Measurements from ENCODE around the gene ARPC2.

The ARPC2 gene

DNA sequence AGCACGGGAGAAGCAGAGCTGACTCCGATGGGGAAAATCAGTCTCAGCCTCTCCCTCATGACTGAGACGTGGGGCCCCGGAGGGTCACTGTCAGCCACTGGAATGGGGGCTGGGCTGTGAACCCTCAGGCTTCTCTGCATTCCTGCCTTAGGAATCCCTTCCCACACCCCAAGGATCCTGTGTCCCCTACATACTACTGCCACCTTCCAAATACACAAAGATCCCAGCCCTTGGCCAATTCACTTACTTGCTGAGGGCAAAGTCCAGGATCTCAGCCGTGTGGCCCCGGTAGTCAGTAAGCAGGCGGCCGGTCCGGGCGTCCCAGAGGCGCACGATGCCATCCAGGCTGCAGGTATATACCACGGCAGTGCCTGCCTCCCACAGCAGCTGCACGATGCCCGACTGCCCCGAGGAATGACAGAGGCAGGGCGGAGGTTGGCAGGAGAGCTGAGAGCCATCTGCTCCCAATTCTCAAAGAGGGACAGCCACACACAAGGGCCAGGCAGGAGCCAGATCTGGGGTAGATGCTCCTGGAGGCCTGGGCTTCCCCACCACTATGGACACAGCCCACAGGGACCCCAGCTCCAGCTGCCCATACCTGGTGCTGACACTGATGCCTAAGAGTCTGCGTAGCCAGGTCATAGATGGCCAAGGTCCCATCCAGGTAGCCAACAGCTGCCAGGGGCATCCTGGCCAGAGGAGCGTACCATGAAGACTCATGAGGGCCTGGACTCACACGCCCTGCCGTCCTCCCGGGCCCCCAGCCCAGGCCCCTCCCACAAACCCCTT, 48.0 kb downstream of the ARPC2 start:
- H3K27ac ChIP-seq: peak overlapping the region; percentile 33
- POLR2A ChIA-PET (ENCODE audit: low non-redundant PET): interaction anchor here (1.4 kb wide), 1 partner anchor 22 kb away, joined by 4 read pairs; no protein-coding TSS in a partner anchor
- no peak for DNase-seq (ENCODE audit: low spot score)
- TF ChIP-seq, protein P1, sequence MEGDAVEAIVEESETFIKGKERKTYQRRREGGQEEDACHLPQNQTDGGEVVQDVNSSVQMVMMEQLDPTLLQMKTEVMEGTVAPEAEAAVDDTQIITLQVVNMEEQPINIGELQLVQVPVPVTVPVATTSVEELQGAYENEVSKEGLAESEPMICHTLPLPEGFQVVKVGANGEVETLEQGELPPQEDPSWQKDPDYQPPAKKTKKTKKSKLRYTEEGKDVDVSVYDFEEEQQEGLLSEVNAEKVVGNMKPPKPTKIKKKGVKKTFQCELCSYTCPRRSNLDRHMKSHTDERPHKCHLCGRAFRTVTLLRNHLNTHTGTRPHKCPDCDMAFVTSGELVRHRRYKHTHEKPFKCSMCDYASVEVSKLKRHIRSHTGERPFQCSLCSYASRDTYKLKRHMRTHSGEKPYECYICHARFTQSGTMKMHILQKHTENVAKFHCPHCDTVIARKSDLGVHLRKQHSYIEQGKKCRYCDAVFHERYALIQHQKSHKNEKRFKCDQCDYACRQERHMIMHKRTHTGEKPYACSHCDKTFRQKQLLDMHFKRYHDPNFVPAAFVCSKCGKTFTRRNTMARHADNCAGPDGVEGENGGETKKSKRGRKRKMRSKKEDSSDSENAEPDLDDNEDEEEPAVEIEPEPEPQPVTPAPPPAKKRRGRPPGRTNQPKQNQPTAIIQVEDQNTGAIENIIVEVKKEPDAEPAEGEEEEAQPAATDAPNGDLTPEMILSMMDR (conservative IDR thresholded peaks at IDR 0.05; ENCODE audit: low read depth): no peak
- CTCF ChIA-PET: no interaction called here

DNA sequence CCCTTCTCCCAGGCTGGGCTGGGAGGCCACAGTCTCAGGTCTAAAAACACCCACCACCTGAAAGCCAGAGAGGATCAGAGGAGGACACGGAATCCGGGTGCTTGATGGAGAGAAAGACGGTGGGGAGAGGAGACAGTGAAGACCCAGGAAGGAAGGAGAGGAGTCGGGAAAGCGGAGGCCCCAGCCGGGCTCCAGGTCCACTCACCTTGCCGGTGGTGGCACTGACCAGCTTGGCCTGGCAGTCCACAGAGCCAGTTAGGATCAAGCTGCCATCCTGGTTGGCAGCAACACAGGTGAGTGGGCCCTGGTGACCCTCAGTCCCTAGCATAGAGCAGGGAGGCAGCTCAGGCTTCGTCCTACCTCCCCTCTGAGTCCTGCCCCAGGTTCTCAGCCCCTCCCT, 48.6 kb downstream of the ARPC2 start:
- DNase-seq (ENCODE audit: low spot score): no peak
- H3K27ac ChIP-seq: peak overlapping the region; percentile 33; the same call in 1 of the 2 replicates
- TF ChIP-seq, protein P1 (conservative IDR thresholded peaks at IDR 0.05; ENCODE audit: low read depth): no peak
- POLR2A ChIA-PET (ENCODE audit: low non-redundant PET): interaction anchor here (0.5 to 1.4 kb wide), 2 partner anchors 21 to 580 kb away, joined by 4 to 8 read pairs; no protein-coding TSS in a partner anchor
- CTCF ChIA-PET: no interaction called here

DNA sequence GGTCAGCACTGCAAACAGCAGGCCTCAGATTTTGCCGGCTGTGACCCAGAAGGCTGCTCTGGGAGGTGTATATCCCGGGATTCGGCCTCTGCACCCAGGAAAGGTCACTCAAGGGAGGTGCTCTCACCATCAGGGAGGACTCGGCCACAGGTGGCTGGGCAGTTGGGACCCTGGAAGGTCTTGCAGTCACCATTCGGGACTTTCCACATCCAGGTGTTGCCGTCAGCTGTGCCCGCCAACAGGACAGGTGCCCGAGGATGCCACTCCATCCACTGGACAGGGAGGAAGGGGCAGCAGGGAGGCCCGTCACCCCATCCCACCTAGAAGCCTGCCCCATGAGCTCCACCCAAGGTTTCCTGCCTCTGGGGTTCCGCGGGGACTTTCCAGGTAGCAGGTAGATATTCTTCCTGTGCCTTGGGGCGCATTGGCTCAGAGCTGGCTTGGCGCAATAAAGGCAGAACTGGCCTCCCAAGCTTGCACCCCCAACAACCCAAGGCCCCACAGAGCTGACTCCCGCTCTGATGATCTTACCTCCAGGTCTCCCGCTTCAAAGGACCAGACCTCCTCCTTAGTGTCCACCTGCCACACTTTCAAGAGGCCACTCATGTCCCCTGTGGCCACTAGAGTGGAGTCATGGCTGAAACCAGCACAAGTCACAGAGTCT, 49.5 kb downstream of the ARPC2 start:
- DNase-seq (ENCODE audit: low spot score): no peak
- TF ChIP-seq, protein P1 (conservative IDR thresholded peaks at IDR 0.05; ENCODE audit: low read depth): no peak
- ChIA-PET CTCF (no interaction called here), POLR2A (ENCODE audit: low non-redundant PET) (interaction anchor here (1.4 kb wide), 1 partner anchor 20 kb away, joined by 4 read pairs; no protein-coding TSS in a partner anchor)
- peak overlapping the region; percentile 5; the same call in 1 of the 2 replicates for H3K27ac ChIP-seq

DNA sequence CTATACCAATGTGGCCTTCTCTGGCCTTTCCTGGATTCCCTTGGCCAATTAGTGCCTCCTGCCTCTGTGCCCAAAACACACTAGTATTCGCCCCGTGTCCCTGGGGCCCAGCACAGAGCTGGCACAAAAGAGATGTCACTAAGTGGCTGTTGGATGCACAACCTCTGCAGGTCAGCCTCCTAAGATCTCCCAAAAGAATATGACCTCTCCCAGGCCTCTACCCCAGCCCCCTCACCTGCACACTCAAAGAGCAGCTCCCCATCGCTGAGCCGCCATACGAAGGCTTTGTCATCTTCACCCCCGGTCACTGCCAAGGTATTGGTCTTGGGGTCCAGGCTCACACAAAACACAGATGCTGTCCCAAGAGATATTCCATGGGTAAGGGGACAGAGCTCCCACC, 50.3 kb downstream of the ARPC2 start:
- TF ChIP-seq, protein P1 (conservative IDR thresholded peaks at IDR 0.05; ENCODE audit: low read depth): no peak
- no peak for DNase-seq (ENCODE audit: low spot score)
- POLR2A ChIA-PET (ENCODE audit: low non-redundant PET): no interaction called here
- CTCF ChIA-PET: no interaction called here
- no peak overlapping the region for H3K27ac ChIP-seq

DNA sequence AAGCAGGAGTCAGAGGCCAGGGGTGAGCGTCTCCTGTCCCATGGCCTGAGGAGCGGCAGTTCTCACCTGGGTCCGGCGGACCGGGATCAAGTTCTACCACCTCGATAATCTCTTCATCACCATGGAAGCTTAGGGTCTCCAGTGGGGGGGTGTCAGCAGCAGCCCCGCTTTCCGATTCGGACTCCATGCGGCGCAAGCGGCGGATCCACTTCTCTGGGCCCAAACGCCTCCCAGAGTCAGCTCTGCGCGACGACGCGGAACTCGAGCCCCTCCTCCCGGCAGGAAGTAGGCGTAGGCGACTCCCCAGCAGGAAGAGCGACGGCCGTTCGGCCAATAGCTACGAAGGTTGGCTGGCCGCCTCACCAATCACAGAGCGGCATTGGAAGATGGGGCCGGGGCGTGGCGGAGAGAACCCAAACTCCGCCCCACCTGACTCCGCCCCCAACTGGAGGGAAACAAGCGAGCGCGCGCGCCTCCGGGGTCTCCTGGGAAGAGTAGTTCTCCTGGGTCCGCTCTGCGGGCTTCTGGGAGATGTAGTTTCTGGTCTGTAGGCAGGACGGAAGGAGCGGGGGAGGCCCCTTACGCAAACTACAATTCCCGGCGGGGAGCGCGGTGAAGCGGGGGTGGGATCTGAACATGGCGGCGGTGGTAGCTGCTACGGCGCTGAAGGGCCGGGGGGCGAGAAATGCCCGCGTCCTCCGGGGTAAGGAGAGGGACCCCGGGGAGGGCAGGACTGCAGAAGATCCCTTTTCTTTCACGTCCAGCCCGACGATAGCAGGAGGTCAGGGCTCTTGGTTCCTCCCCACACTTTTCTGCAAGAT, 53.1 kb downstream of the ARPC2 start, which contains the start of the genes AAMP and PNKD:
AAMP (minus strand) TSS at position 238 of the 821 bp plus-strand sequence; CDS start at position 187, 51 bp downstream.
PNKD (plus strand) TSS at position 620 of the 821 bp plus-strand sequence; CDS start at position 637, 17 bp downstream.
- TF ChIP-seq, protein P1 (conservative IDR thresholded peaks at IDR 0.05; ENCODE audit: low read depth): no peak; the same call in 1 of the 2 replicates
- POLR2A ChIA-PET (ENCODE audit: low non-redundant PET): interaction anchor here (0.6 to 1.1 kb wide), 5 partner anchors 53 to 159 kb away, joined by 3 to 14 read pairs (median 3); partner anchors contain the start of gene ARPC2
- CTCF ChIA-PET: interaction anchor here (0.6 to 1.7 kb wide), 7 partner anchors 9 to 485 kb away, joined by 3 to 7 read pairs (median 3); partner anchors contain the start of genes CATIP and TMBIM1
- peak; percentile 99 for DNase-seq (ENCODE audit: low spot score)
- H3K27ac ChIP-seq: peak within 1 kb of the TSS; percentile 88

All from RWPE1 (cell line).